GM12801 (cell line): ENCODE results near the gene PON2.

Experiments
- CTCF ChIP-seq: IDR thresholded peaks from one replicate; pipeline ENCODE4 v1.5.1; 2011; ENCODE audit warnings: control low read depth; ENCODE audit not compliant: insufficient read length; ENCODE audit errors: extremely low read depth

Gene PON2

GRCh38 chr7:95476072-95476847, 41.4 kb upstream of the PON2 start:
- no peak for TF ChIP-seq CTCF

GRCh38 chr7:95473276-95473985, 38.6 kb upstream of the PON2 start:
- TF ChIP-seq CTCF = no peak

GRCh38 chr7:95472581-95473161, 37.8 kb upstream of the PON2 start:
- TF ChIP-seq CTCF = no peak

- no peak for TF ChIP-seq CTCF
Measured at GRCh38 chr7:95471071-95471470, 36.2 kb upstream of the PON2 start.

GRCh38 chr7:95470452-95470851, 35.6 kb upstream of the PON2 start:
- TF ChIP-seq CTCF = no peak

GRCh38 chr7:95469848-95470247, 35.0 kb upstream of the PON2 start:
- no peak for TF ChIP-seq CTCF

GRCh38 chr7:95469187-95469586, 34.4 kb upstream of the PON2 start:
- no peak for TF ChIP-seq CTCF
